Measurements from ENCODE around the gene S100A1. TPM values are rescaled to one million over a fixed set of nuclear protein-coding genes. Genes with fewer than 3 reads are reported as not detected.

S100A1 gene
- total RNA-seq, 1 donor from 2014 or later: 1.3 TPM

DNA sequence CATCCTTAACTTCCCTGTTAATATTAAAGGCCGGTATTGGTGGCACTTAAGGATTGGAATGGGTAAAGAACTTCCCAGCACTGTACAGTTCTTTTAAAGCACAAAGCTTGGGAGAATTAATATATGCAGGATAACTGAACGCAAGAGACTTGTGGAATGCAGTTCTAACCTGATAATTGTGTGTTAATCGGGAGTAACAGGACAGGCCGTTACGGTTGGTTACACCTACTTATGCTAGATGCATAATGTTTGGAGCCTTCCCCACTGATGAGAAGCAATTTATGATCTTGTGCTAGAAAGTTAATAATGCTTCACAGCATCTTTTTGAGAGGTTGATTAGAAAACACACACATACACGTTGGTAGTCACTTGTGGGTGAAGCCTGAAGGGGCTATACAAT is 12.6 kb downstream of the S100A1 start:
- Histone ChIP-seq H3K4me3 (ENCODE audit: low read depth, low read length) (no peak overlapping the region), H3K36me3 (ENCODE audit: control insufficient read depth, insufficient read depth, low read length) (peaks cover 6% of the 10 kb centered on the region), H3K27me3 (ENCODE audit: control insufficient read depth, insufficient read depth, low read length) (no peaks in the 10 kb centered on the region)
- DNase-seq (ENCODE audit: low read depth): no peak
- TF ChIP-seq, protein P1, sequence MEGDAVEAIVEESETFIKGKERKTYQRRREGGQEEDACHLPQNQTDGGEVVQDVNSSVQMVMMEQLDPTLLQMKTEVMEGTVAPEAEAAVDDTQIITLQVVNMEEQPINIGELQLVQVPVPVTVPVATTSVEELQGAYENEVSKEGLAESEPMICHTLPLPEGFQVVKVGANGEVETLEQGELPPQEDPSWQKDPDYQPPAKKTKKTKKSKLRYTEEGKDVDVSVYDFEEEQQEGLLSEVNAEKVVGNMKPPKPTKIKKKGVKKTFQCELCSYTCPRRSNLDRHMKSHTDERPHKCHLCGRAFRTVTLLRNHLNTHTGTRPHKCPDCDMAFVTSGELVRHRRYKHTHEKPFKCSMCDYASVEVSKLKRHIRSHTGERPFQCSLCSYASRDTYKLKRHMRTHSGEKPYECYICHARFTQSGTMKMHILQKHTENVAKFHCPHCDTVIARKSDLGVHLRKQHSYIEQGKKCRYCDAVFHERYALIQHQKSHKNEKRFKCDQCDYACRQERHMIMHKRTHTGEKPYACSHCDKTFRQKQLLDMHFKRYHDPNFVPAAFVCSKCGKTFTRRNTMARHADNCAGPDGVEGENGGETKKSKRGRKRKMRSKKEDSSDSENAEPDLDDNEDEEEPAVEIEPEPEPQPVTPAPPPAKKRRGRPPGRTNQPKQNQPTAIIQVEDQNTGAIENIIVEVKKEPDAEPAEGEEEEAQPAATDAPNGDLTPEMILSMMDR (IDR thresholded peaks at IDR 0.05; ENCODE audit: insufficient read depth, low read length, poor library complexity, severe bottlenecking): no peak

DNA sequence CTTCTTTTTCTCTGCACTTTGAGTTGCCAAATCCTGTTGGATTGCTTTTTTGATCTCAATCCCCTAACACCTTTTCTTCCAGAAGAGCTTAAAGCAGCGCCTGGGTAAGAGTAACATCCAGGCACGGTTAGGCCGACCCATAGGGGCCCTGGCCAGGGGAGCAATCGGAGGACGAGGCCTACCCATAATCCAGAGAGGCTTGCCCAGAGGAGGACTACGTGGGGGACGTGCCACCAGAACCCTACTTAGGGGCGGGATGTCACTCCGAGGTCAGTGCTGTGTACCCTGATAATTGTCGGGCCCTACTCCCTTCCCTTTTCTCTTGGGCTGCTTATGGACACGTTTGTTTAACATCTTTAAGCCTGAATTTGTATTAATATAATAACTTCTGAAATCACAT is 13.9 kb downstream of the S100A1 start:
- H3K36me3 ChIP-seq (ENCODE audit: control insufficient read depth, insufficient read depth, low read length): peaks cover 2% of the 10 kb centered on the region

DNA sequence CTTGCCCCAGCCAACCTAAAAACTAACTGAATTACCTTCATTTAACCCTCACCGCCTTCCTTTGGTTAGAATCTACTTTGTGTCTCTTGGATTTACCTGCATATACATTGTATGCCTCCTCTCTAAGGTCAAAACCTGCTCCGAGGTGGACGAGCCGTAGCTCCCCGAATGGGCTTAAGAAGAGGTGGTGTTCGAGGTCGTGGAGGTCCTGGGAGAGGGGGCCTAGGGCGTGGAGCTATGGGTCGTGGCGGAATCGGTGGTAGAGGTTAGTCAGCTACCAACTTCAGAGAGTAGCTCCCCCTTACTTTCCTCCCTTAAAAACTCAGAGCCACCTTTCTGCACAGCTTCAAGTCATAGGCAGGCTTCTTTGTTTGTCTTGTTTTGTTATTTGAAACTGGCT is 14.9 kb downstream of the S100A1 start:
- DNase-seq (ENCODE audit: low read depth): no peak
- TF ChIP-seq, protein P1 (IDR thresholded peaks at IDR 0.05; ENCODE audit: insufficient read depth, low read length, poor library complexity, severe bottlenecking): no peak
- H3K4me3 ChIP-seq (ENCODE audit: low read depth, low read length): no peak overlapping the region
- H3K36me3 ChIP-seq (ENCODE audit: control insufficient read depth, insufficient read depth, low read length): peaks cover 2% of the 10 kb centered on the region
- no peaks in the 10 kb centered on the region for H3K27me3 ChIP-seq (ENCODE audit: control insufficient read depth, insufficient read depth, low read length)

More for the DNA sequence above, 13.9 kb downstream of the S100A1 start:
- DNase-seq (ENCODE audit: low read depth): no peak
- Histone ChIP-seq H3K27me3 (ENCODE audit: control insufficient read depth, insufficient read depth, low read length) (no peaks in the 10 kb centered on the region), H3K4me3 (ENCODE audit: low read depth, low read length) (no peak overlapping the region)
- TF ChIP-seq, protein P1 (IDR thresholded peaks at IDR 0.05; ENCODE audit: insufficient read depth, low read length, poor library complexity, severe bottlenecking): no peak

DNA sequence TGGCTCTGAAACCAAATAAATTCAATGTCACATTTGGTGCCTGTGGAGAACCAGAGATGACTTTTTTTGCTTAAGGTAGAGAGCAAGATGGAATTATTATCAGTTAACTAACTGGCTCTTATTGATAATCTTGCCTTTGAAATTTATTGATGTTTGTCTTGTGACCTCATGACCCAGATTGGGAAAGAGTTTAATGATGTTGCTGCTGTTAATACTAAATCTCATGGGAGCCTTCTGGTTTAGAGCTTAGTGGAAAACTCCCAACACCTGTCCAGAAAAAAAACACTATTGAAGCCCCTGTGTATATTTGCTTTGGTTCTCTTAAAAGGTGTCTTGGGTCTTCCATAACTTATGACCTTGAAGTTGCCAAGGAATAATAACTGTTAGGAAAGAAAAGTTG is 15.6 kb downstream of the S100A1 start:
- TF ChIP-seq, protein P1 (IDR thresholded peaks at IDR 0.05; ENCODE audit: insufficient read depth, low read length, poor library complexity, severe bottlenecking): no peak
- Histone ChIP-seq H3K36me3 (ENCODE audit: control insufficient read depth, insufficient read depth, low read length) (peaks cover 2% of the 10 kb centered on the region), H3K27me3 (ENCODE audit: control insufficient read depth, insufficient read depth, low read length) (no peaks in the 10 kb centered on the region), H3K4me3 (ENCODE audit: low read depth, low read length) (no peak overlapping the region)
- DNase-seq (ENCODE audit: low read depth): no peak

DNA sequence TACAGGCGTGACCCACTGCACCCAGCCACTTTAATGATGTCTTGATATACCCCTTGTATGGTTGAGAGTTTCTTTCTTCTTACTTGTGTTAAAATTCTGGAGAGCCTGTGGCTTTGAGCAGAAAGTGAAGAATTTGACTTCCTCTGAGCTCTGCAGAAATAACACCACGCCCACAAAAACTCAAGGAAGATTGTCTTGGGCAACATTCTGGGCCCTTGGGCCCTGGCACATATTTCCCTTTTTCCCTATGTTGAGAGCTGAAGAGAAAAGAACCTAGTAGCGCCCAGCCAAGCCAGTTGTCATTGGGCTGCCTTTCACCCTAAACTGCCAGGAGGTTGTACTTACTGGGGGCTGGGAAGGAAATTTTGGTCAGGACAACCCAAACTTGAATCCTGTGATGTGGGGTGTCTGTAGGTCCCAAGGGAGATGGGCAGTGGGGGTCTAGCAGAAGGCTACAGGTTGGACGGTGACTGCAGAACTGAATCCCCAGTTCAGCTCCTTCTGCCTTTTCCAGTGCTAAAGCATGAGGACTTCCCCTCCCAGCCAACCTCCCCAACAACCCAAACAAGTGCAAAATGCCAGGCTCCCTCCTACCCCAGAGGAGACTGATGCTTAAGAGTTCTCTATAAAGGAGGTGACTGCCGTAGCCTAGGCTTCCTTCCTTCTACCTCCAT is 18.6 kb downstream of the S100A1 start:
- no peaks in the 10 kb centered on the region for H3K27me3 ChIP-seq (ENCODE audit: control insufficient read depth, insufficient read depth, low read length)
- TF ChIP-seq, protein P1 (IDR thresholded peaks at IDR 0.05; ENCODE audit: insufficient read depth, low read length, poor library complexity, severe bottlenecking): no peak
- peaks cover 2% of the 10 kb centered on the region for H3K36me3 ChIP-seq (ENCODE audit: control insufficient read depth, insufficient read depth, low read length)
- no peak overlapping the region for H3K4me3 ChIP-seq (ENCODE audit: low read depth, low read length)
- no peak for DNase-seq (ENCODE audit: low read depth)

DNA sequence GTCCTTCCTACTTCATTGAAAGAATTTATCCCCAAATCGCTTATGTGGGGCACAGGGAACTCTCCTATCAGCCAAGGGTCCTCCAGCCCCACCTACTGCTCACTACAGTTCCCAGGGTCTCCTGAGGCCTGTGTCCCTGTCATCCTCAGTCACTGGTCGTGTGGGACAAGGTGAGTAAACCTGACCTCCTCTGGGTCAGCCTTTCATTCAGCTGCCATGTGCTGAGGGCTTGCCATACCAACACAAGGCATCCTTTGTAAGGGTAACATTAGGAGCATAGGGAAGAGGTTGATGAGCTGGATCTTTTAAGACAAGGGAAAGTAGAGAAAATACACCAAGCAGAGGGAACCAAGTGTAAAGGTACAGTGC is 19.1 kb downstream of the S100A1 start:
- TF ChIP-seq, protein P1 (IDR thresholded peaks at IDR 0.05; ENCODE audit: insufficient read depth, low read length, poor library complexity, severe bottlenecking): no peak
- H3K27me3 ChIP-seq (ENCODE audit: control insufficient read depth, insufficient read depth, low read length): no peaks in the 10 kb centered on the region
- no peak for DNase-seq (ENCODE audit: low read depth)
- H3K4me3 ChIP-seq (ENCODE audit: low read depth, low read length): no peak overlapping the region
- no peaks in the 10 kb centered on the region for H3K36me3 ChIP-seq (ENCODE audit: control insufficient read depth, insufficient read depth, low read length)
